ENCODE measurements around the gene PSME1. TPM values are rescaled to one million over a fixed set of nuclear protein-coding genes. Genes with fewer than 3 reads are reported as not detected.

Gene PSME1
- total and polyA plus RNA-seq, 2 of the 13 experiments (the other 11 are each of a cell fraction or from before 2014, with no cell fraction given) = 159 to 608 TPM

- Histone ChIP-seq H3K4me3 (replicated peaks in 1 of 3; ENCODE audit: insufficient read depth in 1 of 3, low read depth in 2 of 3, low read length in 3 of 3) (no peak overlapping the region; a peak in 1 of 6 replicates), H3K9ac (ENCODE audit: insufficient read depth, low read depth, low read length) (no peak overlapping the region), H3K27ac (ENCODE audit: extremely low read length, insufficient read depth, low read length) (peak overlapping the region; percentile 4), H4K20me1 (ENCODE audit: insufficient read depth, low read length) (no peaks in the 10 kb centered on the region), H3K27me3 (ENCODE audit: control insufficient read depth in 1 of 2, insufficient read depth in 2 of 2, low read length in 2 of 2) (no peaks in the 10 kb centered on the region; a peak in 1 of 5 replicates), H3K36me3 (replicated peaks in 1 of 2; ENCODE audit: control insufficient read depth in 1 of 2, insufficient read depth in 2 of 2, low read length in 2 of 2) (no peaks in the 10 kb centered on the region), H3K4me1 (ENCODE audit: insufficient read depth, low read length) (peaks cover 63% of the 10 kb centered on the region), H3K4me2 (ENCODE audit: low read depth, low read length) (peak overlapping the region; percentile 26), H3K79me2 (ENCODE audit: insufficient read depth, low read length) (peaks cover 2% of the 10 kb centered on the region), H2AFZ (ENCODE audit: low read length) (no peak overlapping the region), H3K9me3 (ENCODE audit: low read length) (no peaks in the 10 kb centered on the region)
- in situ Hi-C loops (cut with HindIII; ENCODE audit: extremely low pct_ligation_motif_present, low pct_unique_long_range_greater_than_20kb) (loop anchor here (25.0 kb wide), 1 partner anchor 1523 kb away; the partner anchor contains the start of genes ABHD4 and DAD1), intact Hi-C loops (cut with micrococcal nuclease; ENCODE audit: unreplicated experiment) (loop anchor here (10.0 kb wide), 2 partner anchors 805 to 1015 kb away; partner anchors contain the start of genes ACIN1, BCL2L2, C14orf119 and PPP1R3E)
- DNase-seq (ENCODE audit: low spot score) (peak; percentile 68), FAIRE-seq (no peak), ATAC-seq (no peak)
- ChIA-PET POLR2A (interaction anchor here (0.5 to 11.8 kb wide), 11 partner anchors 15 to 161 kb away, joined by 4 to 594 read pairs (median 9); partner anchors contain the start of genes CHMP4A, EMC9, FITM1 and IRF9), CTCF (ENCODE audit: low intra/inter-chr PET ratio, low total read pairs) (interaction anchor here (1.1 to 5.4 kb wide), 4 partner anchors 19 to 96 kb away, joined by 4 to 86 read pairs (median 30); partner anchors contain the start of gene IRF9)
- no TSS peak for BruUV-seq (replicated peaks)
- 38% methylated on average over 9 of the region's 9 CpGs for WGBS (ENCODE audit: low lambda C conversion rate)
- TF ChIP-seq HOXA3 (CRISPR knock-in tag; IDR thresholded peaks at IDR 0.05) = peak; percentile 62
- TF ChIP-seq NCOR1 (IDR thresholded peaks at IDR 0.05; ENCODE audit: borderline replicate concordance, low read length) = 0 out of 2 replicates have a peak, but pooled peaks have one; percentile 20
- 0 out of 2 replicates have a peak, but pooled peaks have one; percentile 7 for TF ChIP-seq BCL6 (CRISPR knock-in tag; IDR thresholded peaks at IDR 0.05)
- TF ChIP-seq MTF1 (CRISPR knock-in tag; IDR thresholded peaks at IDR 0.05) = no peak
- TF ChIP-seq ATF7 (IDR thresholded peaks at IDR 0.05) = peak; percentile 60
- no peak for TF ChIP-seq ATF7 (CRISPR knock-in tag; IDR thresholded peaks at IDR 0.05)
- TF ChIP-seq ZNF543 (CRISPR knock-in tag; IDR thresholded peaks at IDR 0.05) = no peak
- TF ChIP-seq SAP130 (CRISPR knock-in tag; IDR thresholded peaks at IDR 0.05; ENCODE audit: low read depth) = peak; percentile 25; the same call in 1 of the 2 replicates
- TF ChIP-seq ZNF235 (CRISPR knock-in tag; IDR thresholded peaks at IDR 0.05; ENCODE audit: borderline replicate concordance) = no peak
- no peak for TF ChIP-seq NAIF1 (CRISPR knock-in tag; IDR thresholded peaks at IDR 0.05; ENCODE audit: borderline replicate concordance)
- 0 out of 2 replicates have a peak, but pooled peaks have one; percentile 59 for TF ChIP-seq ZNF354B (CRISPR knock-in tag; IDR thresholded peaks at IDR 0.05)
- TF ChIP-seq CREB1 (IDR thresholded peaks at IDR 0.05) = peak; percentile 8; the same call in 1 of the 2 replicates
- TF ChIP-seq CREB1 (CRISPR knock-in tag; IDR thresholded peaks at IDR 0.05) = no peak
- peak; percentile 35; the same call in 1 of the 2 replicates for TF ChIP-seq ZNF879 (CRISPR knock-in tag; IDR thresholded peaks at IDR 0.05)
- peak; percentile 58 for TF ChIP-seq ZFY (CRISPR knock-in tag; IDR thresholded peaks at IDR 0.05)
- TF ChIP-seq ZSCAN5A (CRISPR knock-in tag; IDR thresholded peaks at IDR 0.05; ENCODE audit: borderline replicate concordance) = 0 out of 2 replicates have a peak, but pooled peaks have one; percentile 78
- TF ChIP-seq MED1 (CRISPR knock-in tag; IDR thresholded peaks at IDR 0.05) = peak; percentile 43; the same call in 1 of the 2 replicates
- peak; percentile 53 for TF ChIP-seq PATZ1 (CRISPR knock-in tag; IDR thresholded peaks at IDR 0.05)
- TF ChIP-seq PHB2 (IDR thresholded peaks at IDR 0.05; ENCODE audit: partially characterized antibody) = no peak
- TF ChIP-seq ZNF205 (CRISPR knock-in tag; IDR thresholded peaks at IDR 0.05) = no peak
- 0 out of 2 replicates have a peak, but pooled peaks have one; percentile 35 for TF ChIP-seq ISL2 (CRISPR knock-in tag; IDR thresholded peaks at IDR 0.05)
- TF ChIP-seq ARID2 (CRISPR knock-in tag; IDR thresholded peaks at IDR 0.05; ENCODE audit: borderline replicate concordance) = 0 out of 2 replicates have a peak, but pooled peaks have one; percentile 26
- peak; percentile 65 for TF ChIP-seq TEAD3 (CRISPR knock-in tag; optimal IDR thresholded peaks at IDR 0.05; ENCODE audit: borderline replicate concordance)
- TF ChIP-seq SIX1 (CRISPR knock-in tag; IDR thresholded peaks at IDR 0.05; ENCODE audit: borderline replicate concordance) = 0 out of 2 replicates have a peak, but pooled peaks have one; percentile 25
- peak; percentile 41; the same call in 1 of the 2 replicates for TF ChIP-seq RXRA (CRISPR knock-in tag; IDR thresholded peaks at IDR 0.05)
These were observed 25.9 kb upstream of the PSME1 start for GRCh38 chr14:24110060-24110459.

All from HepG2 (cell line).